CD14-positive monocyte (primary cell): ENCODE measurements around the gene KRT23. TPM values are rescaled to one million over a fixed set of nuclear protein-coding genes. Genes with fewer than 3 reads are reported as not detected.

Experiments used
- DNase-seq, 3 donors: peaks; one replicate each; pipeline ENCODE4 v3.0.0-alpha.2; 2011 to 2022
- H2AFZ ChIP-seq: 2 replicates; pipeline ENCODE4 v1.6.0; 2012; ENCODE audit warnings: mild to moderate bottlenecking, low read depth, low read length, inconsistent platforms; ENCODE audit not compliant: insufficient read depth, poor library complexity, severe bottlenecking
- H3K27ac ChIP-seq, 2 donors: 1 replicate in 1 of 2; 2 replicates in 1 of 2; pipeline ENCODE4 v1.5.1; 2012 to 2013; ENCODE audit warnings: low read length in 2 of 2, control low read depth in 1 of 2, inconsistent platforms in 1 of 2, low read depth in 1 of 2, mild to moderate bottlenecking in 1 of 2
- H3K27me3 ChIP-seq, 2 donors: one replicate each; pipeline versions ENCODE4 v1.6.0 to v1.6.1; 2011 to 2013; ENCODE audit warnings: low read length in 2 of 2; ENCODE audit not compliant: control insufficient read depth in 2 of 2, insufficient read depth in 2 of 2
- H3K36me3 ChIP-seq, 2 donors: replicated peaks in 1 of 2; 1 replicate in 1 of 2; 2 replicates in 1 of 2; pipeline versions ENCODE4 v1.5.1 to v1.6.1; 2012 to 2013; ENCODE audit warnings: low read length in 2 of 2, control low read depth in 1 of 2, inconsistent platforms in 1 of 2, mild to moderate bottlenecking in 1 of 2; ENCODE audit not compliant: insufficient read depth in 2 of 2, control insufficient read depth in 1 of 2
- H3K4me1 ChIP-seq, 2 donors: 1 replicate in 1 of 2; 2 replicates in 1 of 2; pipeline versions ENCODE4 v1.5.1 to v1.6.1; 2012 to 2013; ENCODE audit warnings: low read length in 2 of 2, control low read depth in 1 of 2, inconsistent platforms in 1 of 2, mild to moderate bottlenecking in 1 of 2, moderate library complexity in 1 of 2; ENCODE audit not compliant: insufficient read depth in 2 of 2, control insufficient read depth in 1 of 2
- H3K4me2 ChIP-seq: replicated peaks from 2 replicates; pipeline ENCODE3; 2012; ENCODE audit warnings: low read length, moderate library complexity, mild to moderate bottlenecking; ENCODE audit not compliant: poor library complexity, severe bottlenecking; ENCODE audit errors: extremely low read depth
- H3K4me3 ChIP-seq, 3 experiments: fragments of 200-600 bp in 1 of 3; sonication (generic) in 1 of 3; replicated peaks in 1 of 3; 1 replicate in 2 of 3; 2 replicates in 1 of 3; pipeline ENCODE4 v1.5.1; 2011 to 2013; ENCODE audit warnings: low read length in 3 of 3, mild to moderate bottlenecking in 3 of 3, control low read depth in 2 of 3, low read depth in 2 of 3, inconsistent platforms in 1 of 3, moderate library complexity in 1 of 3
- H3K79me2 ChIP-seq: 2 replicates; pipeline ENCODE4 v1.6.0; 2012; ENCODE audit warnings: mild to moderate bottlenecking, control low read depth, inconsistent platforms, low read length, moderate library complexity; ENCODE audit not compliant: insufficient read depth
- H3K9ac ChIP-seq: 2 replicates; pipeline ENCODE4 v1.6.0; 2017; ENCODE audit warnings: low read length, mild to moderate bottlenecking; ENCODE audit not compliant: insufficient read depth, poor library complexity, severe bottlenecking
- H3K9me3 ChIP-seq, 2 donors: replicated peaks in 1 of 2; 1 replicate in 1 of 2; 2 replicates in 1 of 2; pipeline versions ENCODE4 v1.5.1 to v1.6.1; 2012 to 2013; ENCODE audit warnings: low read length in 2 of 2, control low read depth in 1 of 2; ENCODE audit not compliant: control insufficient read depth in 1 of 2, insufficient read depth in 1 of 2
- H4K20me1 ChIP-seq: 2 replicates; pipeline ENCODE4 v1.6.0; 2012; ENCODE audit warnings: mild to moderate bottlenecking, low read length, control low read depth, moderate library complexity; ENCODE audit not compliant: insufficient read depth
- H3K27ac Mint-ChIP-seq, 7 donors: one replicate each; pipeline ENCODE4 v1.8.0; 2020; ENCODE audit warnings: mild to moderate bottlenecking in 7 of 7, mixed read lengths in 7 of 7, moderate library complexity in 6 of 7, inconsistent platforms in 2 of 7
- H3K27me3 Mint-ChIP-seq, 3 donors: one replicate each; pipeline ENCODE4 v1.8.0; 2021 to 2022; ENCODE audit warnings: low read depth in 3 of 3, mild to moderate bottlenecking in 3 of 3, mixed read lengths in 3 of 3, moderate library complexity in 3 of 3, inconsistent platforms in 1 of 3
- H3K36me3 Mint-ChIP-seq, 2 donors: one replicate each; pipeline ENCODE4 v1.8.0; 2020; ENCODE audit warnings: mixed read lengths in 2 of 2, inconsistent platforms in 1 of 2, mild to moderate bottlenecking in 1 of 2
- H3K4me1 Mint-ChIP-seq: one replicate; pipeline ENCODE4 v1.8.0; 2020; ENCODE audit warnings: mild to moderate bottlenecking, mixed read lengths
- H3K4me3 Mint-ChIP-seq, 2 donors: one replicate each; pipeline ENCODE4 v1.8.0; 2020; ENCODE audit warnings: mild to moderate bottlenecking in 2 of 2, mixed read lengths in 2 of 2, moderate library complexity in 1 of 2
- H3K9me3 Mint-ChIP-seq, 7 donors: one replicate each; pipeline ENCODE4 v1.8.0; 2020 to 2022; ENCODE audit warnings: mixed read lengths in 7 of 7, mild to moderate bottlenecking in 6 of 7, moderate library complexity in 6 of 7, inconsistent platforms in 2 of 7
- WGBS: methylation state at CpG from one replicate; pipeline ENCODE4 v1.1.5; 2013; ENCODE audit warnings: missing lambda C conversion rate; ENCODE audit not compliant: insufficient coverage; 5-methylcytosine and 5-hydroxymethylcytosine counted together
- intact Hi-C, 2 donors: fragments of 100-400 bp; cut with micrococcal nuclease; formaldehyde crosslinking; loops; one replicate each; pipeline versions ENCODE4 v1.15.0 to v1.15.1; 2023
- polyA plus RNA-seq, 3 donors: library from polyadenylated mRNA; depleted of rRNA in 1 of 3; unstranded in 2 of 3; stranded (reverse) in 1 of 3; fragments of 300-500 nt in 2 of 3; fragments of >200 nt in 1 of 3; fragmentation: Illumina TruSeq in 2 of 3; gene quantifications; 1 replicate in 2 of 3; 2 replicates in 1 of 3; pipeline ENCODE4 v1.2.3, GENCODE V29; 2012 to 2021
- TF ChIP-seq, protein P1 (sequence below): fragments of 200-600 bp; IDR thresholded peaks from one replicate; pipeline ENCODE4 v1.8.0; 2022; ENCODE audit warnings: antibody characterized with exemption, mild to moderate bottlenecking

Gene KRT23
- polyA plus RNA-seq, 3 donors, result 1.7 to 7.6 (median 3.6) TPM

- intact Hi-C loops, result no loop called here
Observed at GRCh38 chr17:40888196-40888720, 49.2 kb downstream of the KRT23 start.

GRCh38 chr17:40886090-40886489 is 51.4 kb downstream of the KRT23 start:
- no peak overlapping the region for H3K4me2 ChIP-seq
- no peak overlapping the region for H3K4me3 ChIP-seq
- TF ChIP-seq, protein P1, sequence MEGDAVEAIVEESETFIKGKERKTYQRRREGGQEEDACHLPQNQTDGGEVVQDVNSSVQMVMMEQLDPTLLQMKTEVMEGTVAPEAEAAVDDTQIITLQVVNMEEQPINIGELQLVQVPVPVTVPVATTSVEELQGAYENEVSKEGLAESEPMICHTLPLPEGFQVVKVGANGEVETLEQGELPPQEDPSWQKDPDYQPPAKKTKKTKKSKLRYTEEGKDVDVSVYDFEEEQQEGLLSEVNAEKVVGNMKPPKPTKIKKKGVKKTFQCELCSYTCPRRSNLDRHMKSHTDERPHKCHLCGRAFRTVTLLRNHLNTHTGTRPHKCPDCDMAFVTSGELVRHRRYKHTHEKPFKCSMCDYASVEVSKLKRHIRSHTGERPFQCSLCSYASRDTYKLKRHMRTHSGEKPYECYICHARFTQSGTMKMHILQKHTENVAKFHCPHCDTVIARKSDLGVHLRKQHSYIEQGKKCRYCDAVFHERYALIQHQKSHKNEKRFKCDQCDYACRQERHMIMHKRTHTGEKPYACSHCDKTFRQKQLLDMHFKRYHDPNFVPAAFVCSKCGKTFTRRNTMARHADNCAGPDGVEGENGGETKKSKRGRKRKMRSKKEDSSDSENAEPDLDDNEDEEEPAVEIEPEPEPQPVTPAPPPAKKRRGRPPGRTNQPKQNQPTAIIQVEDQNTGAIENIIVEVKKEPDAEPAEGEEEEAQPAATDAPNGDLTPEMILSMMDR, result no peak
- no peak overlapping the region for H3K9ac ChIP-seq
- H4K20me1 ChIP-seq, result no peaks in the 10 kb centered on the region
- Mint-ChIP-seq H3K4me1 (no peaks in the 10 kb centered on the region), H3K27me3 (peaks cover 8 to 39% (median 18%) of the 10 kb centered on the region in 3 donors), H3K9me3 (peaks cover 0 to 2% (median 0%) of the 10 kb centered on the region in 7 donors), H3K4me3 (peak overlapping the region in 1 of 2 donors; percentile 11), H3K36me3 (no peaks in the 10 kb centered on the region), H3K27ac (no peak overlapping the region)
- no peak for DNase-seq
- intact Hi-C loops, result no loop called here
- no peaks in the 10 kb centered on the region for H3K36me3 ChIP-seq
- H3K4me1 ChIP-seq, result no peaks in the 10 kb centered on the region
- 100% methylated on average over 1 of the region's 3 CpGs for WGBS
- H2AFZ ChIP-seq, result no peak overlapping the region
- H3K9me3 ChIP-seq, result no peaks in the 10 kb centered on the region
- H3K27ac ChIP-seq, result no peak overlapping the region
- H3K79me2 ChIP-seq, result no peaks in the 10 kb centered on the region
- H3K27me3 ChIP-seq, result peaks cover 15 to 20% of the 10 kb centered on the region in 2 donors

More at GRCh38 chr17:40888196-40888720, 49.2 kb downstream of the KRT23 start:
- Mint-ChIP-seq H3K4me1 (no peaks in the 10 kb centered on the region), H3K36me3 (no peaks in the 10 kb centered on the region), H3K27ac (no peak overlapping the region), H3K4me3 (no peak overlapping the region), H3K27me3 (peaks cover 5 to 40% (median 13%) of the 10 kb centered on the region in 3 donors), H3K9me3 (peaks cover 0 to 2% (median 0%) of the 10 kb centered on the region in 7 donors)
- no peak overlapping the region for H3K4me2 ChIP-seq
- H3K36me3 ChIP-seq, result no peaks in the 10 kb centered on the region
- H3K4me1 ChIP-seq, result no peaks in the 10 kb centered on the region
- H3K27ac ChIP-seq, result no peak overlapping the region
- H3K27me3 ChIP-seq, result peaks cover 15 to 20% of the 10 kb centered on the region in 2 donors
- no peaks in the 10 kb centered on the region for H4K20me1 ChIP-seq
- no peak overlapping the region for H3K9ac ChIP-seq
- no CpG with 5 or more reads among the region's 2 CpGs for WGBS
- TF ChIP-seq, protein P1, result no peak
- H3K79me2 ChIP-seq, result no peaks in the 10 kb centered on the region
- H3K9me3 ChIP-seq, result no peaks in the 10 kb centered on the region
- no peak for DNase-seq
- H2AFZ ChIP-seq, result no peak overlapping the region
- H3K4me3 ChIP-seq, result no peak overlapping the region
